ENCODE results near the gene PNPLA1.

PNPLA1 gene

DNA sequence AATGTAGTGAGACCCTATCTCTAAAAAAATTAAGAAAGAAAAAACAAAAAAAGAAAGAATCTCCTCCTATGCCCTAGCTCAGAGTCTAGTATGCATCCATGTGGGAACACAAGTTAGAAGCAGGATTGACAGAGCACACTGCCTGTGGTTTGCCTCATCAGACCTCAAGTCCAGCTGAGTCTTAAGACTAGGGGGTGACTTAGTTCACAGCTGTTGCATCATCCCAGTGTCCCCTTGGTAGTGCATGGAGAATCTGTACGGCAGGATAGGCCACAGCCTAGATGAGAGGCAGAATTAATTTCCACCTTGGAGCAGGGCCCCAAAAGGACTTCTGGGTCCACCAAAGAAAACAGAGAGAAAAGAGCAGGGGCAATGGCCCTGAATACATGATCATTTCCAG is 13.7 kb downstream of the PNPLA1 start:
- Histone ChIP-seq H3K36me3 (ENCODE audit: control insufficient read depth in 1 of 2, insufficient read depth in 2 of 2, low read length in 2 of 2) (no peaks in the 10 kb centered on the region), H3K4me1 (ENCODE audit: control insufficient read depth in 1 of 2, insufficient read depth in 2 of 2, low read length in 2 of 2) (no peaks in the 10 kb centered on the region), H3K9ac (ENCODE audit: low read depth in 1 of 2, low read length in 2 of 2) (no peak overlapping the region), H3K27ac (ENCODE audit: low read depth, low read length) (no peak overlapping the region), H3K27me3 (ENCODE audit: control insufficient read depth in 1 of 2, insufficient read depth in 2 of 2, low read length in 2 of 2) (peaks cover 13 to 16% of the 10 kb centered on the region in 2 donors), H3K9me3 (ENCODE audit: control insufficient read depth in 1 of 2, low read length in 2 of 2) (no peaks in the 10 kb centered on the region), H3K4me3 (ENCODE audit: low read depth in 1 of 2, low read length in 2 of 2) (no peak overlapping the region)

DNA sequence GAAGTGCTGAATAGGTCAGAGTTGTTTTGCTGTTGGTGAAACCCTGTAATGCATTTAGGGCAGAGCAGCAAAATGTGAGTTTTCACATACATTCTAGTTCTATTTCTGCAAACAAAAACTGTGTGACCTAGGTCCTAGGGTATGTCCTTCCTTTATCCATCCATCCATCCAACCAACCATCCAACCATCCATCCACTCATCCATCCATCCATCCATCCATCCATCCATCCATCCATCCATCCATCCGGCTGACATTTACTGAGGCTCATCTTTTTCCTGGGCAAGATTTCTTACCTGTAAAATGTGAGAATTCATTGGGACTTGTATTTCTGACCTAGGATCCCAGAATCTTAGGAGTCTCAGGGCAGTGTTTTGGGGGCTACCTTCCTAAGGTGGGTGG is 14.5 kb downstream of the PNPLA1 start:
- no peaks in the 10 kb centered on the region for H3K36me3 ChIP-seq (ENCODE audit: control insufficient read depth in 1 of 2, insufficient read depth in 2 of 2, low read length in 2 of 2)
- no peaks in the 10 kb centered on the region for H3K4me1 ChIP-seq (ENCODE audit: control insufficient read depth in 1 of 2, insufficient read depth in 2 of 2, low read length in 2 of 2)
- H3K4me3 ChIP-seq (ENCODE audit: low read depth in 1 of 2, low read length in 2 of 2): no peak overlapping the region
- H3K9me3 ChIP-seq (ENCODE audit: control insufficient read depth in 1 of 2, low read length in 2 of 2): no peaks in the 10 kb centered on the region
- no peak overlapping the region for H3K27ac ChIP-seq (ENCODE audit: low read depth, low read length)
- no peak overlapping the region for H3K9ac ChIP-seq (ENCODE audit: low read depth in 1 of 2, low read length in 2 of 2)
- peaks cover 13 to 16% of the 10 kb centered on the region in 2 donors for H3K27me3 ChIP-seq (ENCODE audit: control insufficient read depth in 1 of 2, insufficient read depth in 2 of 2, low read length in 2 of 2)

DNA sequence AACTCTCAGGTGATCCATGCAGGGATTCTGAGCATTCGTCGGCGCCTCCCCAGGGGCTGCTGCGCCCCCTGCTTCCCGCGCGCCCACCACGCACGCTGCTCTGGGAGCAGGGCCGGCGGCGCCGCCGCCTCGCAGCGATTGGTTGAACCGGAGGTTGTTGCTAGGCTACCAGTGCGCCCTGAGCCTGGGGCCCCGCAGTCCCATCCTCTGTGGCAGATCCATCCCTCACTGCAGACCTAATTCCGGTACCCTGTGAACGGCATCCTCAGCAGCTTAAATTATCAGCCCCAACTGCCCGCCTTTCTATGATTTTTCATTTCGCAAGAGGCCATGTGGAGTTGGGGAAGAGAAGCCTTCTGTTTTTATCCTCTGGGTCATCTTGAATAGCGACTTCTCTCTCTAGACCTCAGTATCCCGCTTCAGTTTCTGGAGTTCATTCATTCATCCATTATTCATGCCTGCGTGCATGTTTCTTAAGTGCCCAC is 15.4 kb downstream of the PNPLA1 start:
- Histone ChIP-seq H3K36me3 (ENCODE audit: control insufficient read depth in 1 of 2, insufficient read depth in 2 of 2, low read length in 2 of 2) (no peaks in the 10 kb centered on the region), H3K27ac (ENCODE audit: low read depth, low read length) (no peak overlapping the region), H3K9me3 (ENCODE audit: control insufficient read depth in 1 of 2, low read length in 2 of 2) (no peaks in the 10 kb centered on the region), H3K4me3 (ENCODE audit: low read depth in 1 of 2, low read length in 2 of 2) (no peak overlapping the region), H3K9ac (ENCODE audit: low read depth in 1 of 2, low read length in 2 of 2) (no peak overlapping the region), H3K4me1 (ENCODE audit: control insufficient read depth in 1 of 2, insufficient read depth in 2 of 2, low read length in 2 of 2) (peaks cover 0 to 3% of the 10 kb centered on the region in 2 donors), H3K27me3 (ENCODE audit: control insufficient read depth in 1 of 2, insufficient read depth in 2 of 2, low read length in 2 of 2) (peaks cover 13 to 16% of the 10 kb centered on the region in 2 donors)

DNA sequence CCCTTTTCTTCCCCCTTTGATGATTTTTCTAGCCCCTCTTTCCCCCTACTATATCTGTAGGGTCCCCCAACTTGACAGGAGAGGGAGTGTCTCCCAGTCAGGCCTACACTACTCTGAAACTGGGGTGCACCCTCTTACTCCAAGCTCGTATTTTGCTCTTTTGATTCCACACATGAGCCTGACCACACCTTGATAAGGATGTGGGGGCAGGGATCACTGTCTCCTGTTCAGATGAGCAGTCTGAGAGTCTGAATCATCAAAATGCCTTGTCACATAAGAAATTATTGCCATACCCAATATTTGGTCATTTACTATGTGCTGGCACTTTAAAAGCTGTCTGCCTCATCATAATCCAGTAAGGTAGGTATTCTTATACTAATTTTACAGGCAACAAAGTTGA is 15.9 kb downstream of the PNPLA1 start:
- Histone ChIP-seq H3K4me3 (ENCODE audit: low read depth in 1 of 2, low read length in 2 of 2) (no peak overlapping the region), H3K9ac (ENCODE audit: low read depth in 1 of 2, low read length in 2 of 2) (no peak overlapping the region), H3K9me3 (ENCODE audit: control insufficient read depth in 1 of 2, low read length in 2 of 2) (no peaks in the 10 kb centered on the region), H3K27ac (ENCODE audit: low read depth, low read length) (no peak overlapping the region), H3K36me3 (ENCODE audit: control insufficient read depth in 1 of 2, insufficient read depth in 2 of 2, low read length in 2 of 2) (no peaks in the 10 kb centered on the region), H3K4me1 (ENCODE audit: control insufficient read depth in 1 of 2, insufficient read depth in 2 of 2, low read length in 2 of 2) (peaks cover 0 to 8% of the 10 kb centered on the region in 2 donors), H3K27me3 (ENCODE audit: control insufficient read depth in 1 of 2, insufficient read depth in 2 of 2, low read length in 2 of 2) (peaks cover 13 to 16% of the 10 kb centered on the region in 2 donors)

DNA sequence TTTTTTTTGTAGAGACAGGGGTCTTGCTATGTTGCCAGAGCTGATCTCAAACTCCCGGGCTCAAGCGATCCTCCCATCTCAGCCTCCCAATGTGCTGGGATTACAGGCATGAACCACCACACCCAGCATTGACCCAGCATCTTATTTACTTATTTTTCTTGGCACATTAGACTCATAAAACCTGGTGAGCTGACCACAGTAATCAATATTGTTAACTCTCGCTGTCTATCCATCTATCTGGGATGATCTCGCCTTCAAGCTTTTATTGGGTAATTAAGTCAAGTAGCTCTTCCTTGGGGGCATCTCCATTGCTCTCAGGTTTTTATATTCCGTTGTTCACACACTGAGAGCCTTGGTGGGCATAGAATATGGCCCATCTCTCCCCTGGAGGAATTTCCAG is 17.0 kb downstream of the PNPLA1 start:
- Histone ChIP-seq H3K27ac (ENCODE audit: low read depth, low read length) (no peak overlapping the region), H3K27me3 (ENCODE audit: control insufficient read depth in 1 of 2, insufficient read depth in 2 of 2, low read length in 2 of 2) (peaks cover 11 to 16% of the 10 kb centered on the region in 2 donors), H3K4me1 (ENCODE audit: control insufficient read depth in 1 of 2, insufficient read depth in 2 of 2, low read length in 2 of 2) (peaks cover 8 to 18% of the 10 kb centered on the region in 2 donors), H3K9me3 (ENCODE audit: control insufficient read depth in 1 of 2, low read length in 2 of 2) (no peaks in the 10 kb centered on the region), H3K36me3 (ENCODE audit: control insufficient read depth in 1 of 2, insufficient read depth in 2 of 2, low read length in 2 of 2) (no peaks in the 10 kb centered on the region), H3K4me3 (ENCODE audit: low read depth in 1 of 2, low read length in 2 of 2) (no peak overlapping the region), H3K9ac (ENCODE audit: low read depth in 1 of 2, low read length in 2 of 2) (no peak overlapping the region)

DNA sequence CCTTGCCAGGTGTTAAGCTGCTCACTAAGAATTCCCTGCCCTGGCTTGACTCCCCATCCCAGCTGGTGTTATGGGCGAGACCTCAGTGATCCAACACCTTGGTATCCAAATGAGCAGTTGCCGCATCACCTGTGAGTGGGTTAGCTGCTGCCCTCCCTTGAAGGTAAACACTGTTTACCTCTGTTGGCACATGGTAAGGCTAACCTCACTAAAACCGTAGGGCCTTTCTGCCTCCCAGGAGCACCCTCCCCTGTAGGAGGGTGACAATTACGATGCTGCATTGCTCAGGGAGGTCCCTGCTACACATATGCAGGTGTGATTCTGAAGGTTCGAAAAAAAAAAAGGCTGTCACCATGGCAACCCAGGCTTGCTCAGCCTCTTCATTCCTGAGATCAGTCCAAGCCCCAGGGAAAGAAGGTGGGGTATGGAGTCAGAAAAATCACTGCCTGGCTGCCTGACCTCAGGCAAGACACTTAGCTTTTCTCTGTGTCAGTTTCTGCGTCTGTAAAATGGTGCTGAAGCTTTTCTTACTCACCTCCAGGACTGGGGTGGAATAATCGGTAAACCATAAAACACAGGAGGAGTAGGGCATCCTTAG is 19.5 kb downstream of the PNPLA1 start:
- no peaks in the 10 kb centered on the region for H3K36me3 ChIP-seq (ENCODE audit: control insufficient read depth in 1 of 2, insufficient read depth in 2 of 2, low read length in 2 of 2)
- H3K27me3 ChIP-seq (ENCODE audit: control insufficient read depth in 1 of 2, insufficient read depth in 2 of 2, low read length in 2 of 2): peaks cover 8 to 12% of the 10 kb centered on the region in 2 donors
- H3K9me3 ChIP-seq (ENCODE audit: control insufficient read depth in 1 of 2, low read length in 2 of 2): no peaks in the 10 kb centered on the region
- no peak overlapping the region for H3K4me3 ChIP-seq (ENCODE audit: low read depth in 1 of 2, low read length in 2 of 2)
- H3K27ac ChIP-seq (ENCODE audit: low read depth, low read length): no peak overlapping the region
- peaks cover 11 to 19% of the 10 kb centered on the region in 2 donors for H3K4me1 ChIP-seq (ENCODE audit: control insufficient read depth in 1 of 2, insufficient read depth in 2 of 2, low read length in 2 of 2)
- no peak overlapping the region for H3K9ac ChIP-seq (ENCODE audit: low read depth in 1 of 2, low read length in 2 of 2)

DNA sequence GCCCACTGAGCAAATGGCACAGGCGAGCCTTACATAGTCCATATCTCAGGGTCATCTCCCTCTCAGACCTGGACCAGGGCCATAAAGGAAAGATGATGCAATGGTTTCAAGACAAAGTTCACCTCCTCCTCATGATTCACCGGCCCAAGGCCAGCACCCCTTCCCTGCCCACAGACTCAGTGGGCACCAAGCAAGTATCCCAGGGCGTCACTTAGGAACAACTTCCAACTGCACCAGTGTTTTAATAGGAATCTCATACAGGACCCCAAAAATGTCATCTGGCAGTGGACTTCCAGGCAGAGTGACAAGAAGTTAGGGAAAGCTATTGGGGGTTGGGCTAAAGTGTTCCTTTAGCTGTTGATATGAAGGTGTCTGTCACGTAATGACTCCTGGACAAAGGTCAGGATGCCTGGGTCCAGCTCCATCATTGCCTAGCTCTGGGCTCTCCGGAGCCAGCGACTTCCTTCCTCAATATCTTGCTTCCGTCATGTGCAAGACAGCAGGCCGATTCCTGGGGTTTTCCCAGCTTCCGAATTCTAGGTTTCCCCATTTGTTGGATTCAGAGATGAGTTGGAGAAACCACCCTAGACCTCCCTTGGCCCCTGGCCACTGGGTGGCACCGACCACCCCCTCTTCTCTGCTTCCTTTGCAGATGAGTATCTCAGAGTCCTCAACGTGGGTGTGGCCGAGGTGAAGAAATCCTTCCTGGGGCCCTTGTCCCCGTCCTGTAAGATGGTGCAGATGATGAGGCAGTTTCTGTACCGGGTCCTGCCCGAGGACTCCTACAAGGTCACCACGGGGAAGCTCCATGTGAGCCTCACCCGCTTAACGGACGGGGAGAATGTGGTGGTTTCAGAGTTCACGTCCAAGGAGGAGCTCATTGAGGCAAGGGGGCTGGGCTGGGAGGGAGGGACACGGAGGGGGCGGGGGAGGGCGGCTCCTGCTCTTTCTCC is 21.1 kb downstream of the PNPLA1 start:
- Histone ChIP-seq H3K36me3 (ENCODE audit: control insufficient read depth in 1 of 2, insufficient read depth in 2 of 2, low read length in 2 of 2) (no peaks in the 10 kb centered on the region), H3K9ac (ENCODE audit: low read depth in 1 of 2, low read length in 2 of 2) (no peak overlapping the region), H3K4me3 (ENCODE audit: low read depth in 1 of 2, low read length in 2 of 2) (peak overlapping the region; percentile 18 to 48), H3K27me3 (ENCODE audit: control insufficient read depth in 1 of 2, insufficient read depth in 2 of 2, low read length in 2 of 2) (no peaks in the 10 kb centered on the region), H3K4me1 (ENCODE audit: control insufficient read depth in 1 of 2, insufficient read depth in 2 of 2, low read length in 2 of 2) (peaks cover 11 to 19% of the 10 kb centered on the region in 2 donors), H3K27ac (ENCODE audit: low read depth, low read length) (no peak overlapping the region), H3K9me3 (ENCODE audit: control insufficient read depth in 1 of 2, low read length in 2 of 2) (no peaks in the 10 kb centered on the region)

DNA sequence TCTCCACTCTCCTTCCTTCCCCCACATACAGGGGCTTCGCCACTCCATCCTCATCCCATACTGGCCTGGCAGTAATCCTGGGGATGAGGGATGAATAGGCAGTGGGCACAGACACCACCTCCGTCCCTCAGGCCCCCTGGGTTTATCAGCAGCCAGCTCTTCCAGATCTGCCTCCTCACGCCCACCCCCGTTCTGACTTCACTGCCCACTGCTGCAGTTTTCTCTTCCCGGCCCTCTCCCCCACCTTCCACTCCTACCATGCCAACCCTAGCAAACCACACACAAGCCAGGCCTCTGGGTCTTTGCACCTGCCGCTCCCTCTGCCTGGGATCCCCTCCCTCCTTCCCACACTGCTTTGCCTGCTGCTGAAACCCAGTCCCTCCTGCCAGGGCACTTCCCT is 22.3 kb downstream of the PNPLA1 start:
- Histone ChIP-seq H3K36me3 (ENCODE audit: control insufficient read depth in 1 of 2, insufficient read depth in 2 of 2, low read length in 2 of 2) (no peaks in the 10 kb centered on the region), H3K27me3 (ENCODE audit: control insufficient read depth in 1 of 2, insufficient read depth in 2 of 2, low read length in 2 of 2) (no peaks in the 10 kb centered on the region), H3K9me3 (ENCODE audit: control insufficient read depth in 1 of 2, low read length in 2 of 2) (no peaks in the 10 kb centered on the region), H3K9ac (ENCODE audit: low read depth in 1 of 2, low read length in 2 of 2) (peak overlapping the region in 1 of 2 donors; percentile 2), H3K4me3 (ENCODE audit: low read depth in 1 of 2, low read length in 2 of 2) (no peak overlapping the region), H3K4me1 (ENCODE audit: control insufficient read depth in 1 of 2, insufficient read depth in 2 of 2, low read length in 2 of 2) (peaks cover 11 to 19% of the 10 kb centered on the region in 2 donors), H3K27ac (ENCODE audit: low read depth, low read length) (no peak overlapping the region)

DNA sequence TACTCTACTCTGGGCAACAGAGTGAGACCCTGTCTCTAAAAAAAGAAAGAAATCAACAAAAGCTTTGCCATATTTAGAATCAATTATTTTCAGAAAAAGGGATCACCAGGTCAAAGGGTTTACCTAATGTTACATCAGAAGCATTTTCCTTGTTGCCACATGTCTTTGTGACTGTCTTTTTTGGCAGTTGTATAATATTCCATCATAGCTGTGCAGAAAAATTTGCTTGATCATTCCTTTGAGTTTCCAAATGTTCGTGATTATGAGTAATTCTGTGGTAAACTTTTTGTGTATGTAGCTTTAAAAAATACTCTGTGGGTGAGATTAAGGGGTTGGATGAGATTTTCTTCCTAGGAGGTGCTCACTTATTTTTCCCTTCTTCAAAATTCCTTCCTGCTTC is 26.4 kb downstream of the PNPLA1 start:
- Histone ChIP-seq H3K4me1 (ENCODE audit: control insufficient read depth in 1 of 2, insufficient read depth in 2 of 2, low read length in 2 of 2) (peaks cover 8% of the 10 kb centered on the region in 2 donors), H3K27ac (ENCODE audit: low read depth, low read length) (no peak overlapping the region), H3K36me3 (ENCODE audit: control insufficient read depth in 1 of 2, insufficient read depth in 2 of 2, low read length in 2 of 2) (no peaks in the 10 kb centered on the region), H3K27me3 (ENCODE audit: control insufficient read depth in 1 of 2, insufficient read depth in 2 of 2, low read length in 2 of 2) (no peaks in the 10 kb centered on the region), H3K9ac (ENCODE audit: low read depth in 1 of 2, low read length in 2 of 2) (no peak overlapping the region), H3K9me3 (ENCODE audit: control insufficient read depth in 1 of 2, low read length in 2 of 2) (no peaks in the 10 kb centered on the region), H3K4me3 (ENCODE audit: low read depth in 1 of 2, low read length in 2 of 2) (no peak overlapping the region)

DNA sequence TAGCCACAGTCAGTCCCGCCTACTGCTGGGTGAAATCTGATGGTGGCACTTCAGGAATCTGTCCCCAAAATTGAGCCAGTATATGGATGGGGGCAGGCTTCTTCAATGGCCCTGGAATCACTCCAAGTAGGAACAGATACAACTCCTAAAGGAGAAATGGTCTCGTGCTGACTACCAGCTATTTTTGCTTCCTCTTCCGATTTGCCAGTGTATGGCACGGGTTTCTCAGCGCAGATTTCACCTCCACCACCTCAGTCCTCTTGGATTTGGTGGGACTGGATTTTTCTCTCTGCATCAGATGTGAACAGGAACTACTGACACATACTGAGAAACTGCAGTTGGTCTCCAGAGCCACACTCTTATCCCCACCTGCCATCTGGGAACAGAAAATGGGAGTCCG is 27.2 kb downstream of the PNPLA1 start:
- Histone ChIP-seq H3K27ac (ENCODE audit: low read depth, low read length) (no peak overlapping the region), H3K36me3 (ENCODE audit: control insufficient read depth in 1 of 2, insufficient read depth in 2 of 2, low read length in 2 of 2) (no peaks in the 10 kb centered on the region), H3K27me3 (ENCODE audit: control insufficient read depth in 1 of 2, insufficient read depth in 2 of 2, low read length in 2 of 2) (no peaks in the 10 kb centered on the region), H3K4me1 (ENCODE audit: control insufficient read depth in 1 of 2, insufficient read depth in 2 of 2, low read length in 2 of 2) (peaks cover 0 to 5% of the 10 kb centered on the region in 2 donors), H3K9ac (ENCODE audit: low read depth in 1 of 2, low read length in 2 of 2) (no peak overlapping the region), H3K9me3 (ENCODE audit: control insufficient read depth in 1 of 2, low read length in 2 of 2) (no peaks in the 10 kb centered on the region), H3K4me3 (ENCODE audit: low read depth in 1 of 2, low read length in 2 of 2) (no peak overlapping the region)
